Thyroid gland (tissue), 4 donors: Measurements from ENCODE around the gene ISOC2. TPM values are rescaled to one million over a fixed set of nuclear protein-coding genes. Genes with fewer than 3 reads are reported as not detected.

Source experiments
- DNase-seq, 2 donors: peaks; one replicate each; pipeline ENCODE4 v3.0.0-alpha.2; 2019
- H3K27ac ChIP-seq, 3 donors: fragments of 200-600 bp; sonication (generic); 1 replicate in 2 of 3; 2 replicates in 1 of 3; pipeline ENCODE4 v1.5.1; 2016 to 2019; ENCODE audit warnings: mild to moderate bottlenecking in 1 of 3, moderate library complexity in 1 of 3
- H3K27me3 ChIP-seq: fragments of 200-600 bp; sonication (generic); one replicate; pipeline ENCODE4 v1.5.1; 2019
- H3K36me3 ChIP-seq, 2 donors: fragments of 200-600 bp; sonication (generic); one replicate each; pipeline ENCODE4 v1.5.1; 2016 to 2019
- H3K4me1 ChIP-seq, 2 donors: fragments of 200-600 bp; sonication (generic); one replicate each; pipeline ENCODE4 v1.5.1; 2017 to 2019
- H3K4me3 ChIP-seq, 3 donors: fragments of 200-600 bp; sonication (generic); replicated peaks in 1 of 3; 1 replicate in 2 of 3; 2 replicates in 1 of 3; pipeline ENCODE4 v1.5.1; 2016; ENCODE audit warnings: mild to moderate bottlenecking in 1 of 3
- H3K9me3 ChIP-seq: fragments of 200-600 bp; sonication (generic); one replicate; pipeline ENCODE4 v1.5.1; 2017
- CTCF ChIP-seq, 6 experiments: fragments of 200-600 bp in 3 of 6; fragments of 450-650 bp in 3 of 6; sonication (generic) in 3 of 6; IDR thresholded peaks; one replicate each; pipeline ENCODE4 v1.5.1; 2016 to 2019; ENCODE audit warnings: antibody characterized with exemption in 6 of 6, mild to moderate bottlenecking in 2 of 6, inconsistent platforms in 1 of 6, moderate library complexity in 1 of 6
- POLR2A ChIP-seq, 2 donors: fragments of 450-650 bp; IDR thresholded peaks; one replicate each; pipeline ENCODE4 v1.6.1; 2017; ENCODE audit warnings: antibody characterized with exemption in 2 of 2, mild to moderate bottlenecking in 2 of 2, moderate library complexity in 1 of 2
- WGBS, 2 donors: methylation state at CpG; one replicate each; pipeline ENCODE4 v1.1.5; 2017; 5-methylcytosine and 5-hydroxymethylcytosine counted together
- intact Hi-C: fragments of 100-400 bp; cut with DNase I; formaldehyde crosslinking; loops from one replicate; pipeline ENCODE4 v1.15.1; 2023
- total RNA-seq, 4 donors: library from RNA; depleted of rRNA; stranded (reverse); fragments of >200 nt; gene quantifications; one replicate each; pipeline ENCODE4 v1.2.3, GENCODE V29; 2016

Gene ISOC2
- total RNA-seq, 4 donors from 2014 or later, result 52.1 to 178 (median 100) TPM

- H3K36me3 ChIP-seq, result no peaks in the 10 kb centered on the region
- H3K9me3 ChIP-seq, result no peaks in the 10 kb centered on the region
- H3K27ac ChIP-seq, result no peak overlapping the region
- WGBS, 2 donors, result 47 to 61% methylated on average over 12 of the region's 12 CpGs
- DNase-seq, result no peak
- TF ChIP-seq CTCF (IDR thresholded peaks at IDR 0.05), result no peak
- TF ChIP-seq POLR2A (IDR thresholded peaks at IDR 0.05), result no peak
- H3K4me1 ChIP-seq, result peaks cover 6% of the 10 kb centered on the region in 2 donors
- no peaks in the 10 kb centered on the region for H3K27me3 ChIP-seq
- intact Hi-C loops, result no loop called here
- no peak overlapping the region for H3K4me3 ChIP-seq
These were observed 31.0 kb upstream of the ISOC2 start for GRCh38 chr19:55492362-55492944.

- peaks cover 13% of the 10 kb centered on the region in 2 donors for H3K4me1 ChIP-seq
- H3K27ac ChIP-seq, result peak overlapping the region in 1 of 3 donors; percentile 8
- no peak for TF ChIP-seq POLR2A (IDR thresholded peaks at IDR 0.05)
- no peak for TF ChIP-seq CTCF (IDR thresholded peaks at IDR 0.05)
- WGBS, 2 donors, result 67 to 82% methylated on average over 20 to 24 of the region's 24 CpGs
- no peak overlapping the region for H3K4me3 ChIP-seq
- intact Hi-C loops, result no loop called here
- no peaks in the 10 kb centered on the region for H3K9me3 ChIP-seq
- no peaks in the 10 kb centered on the region for H3K27me3 ChIP-seq
- H3K36me3 ChIP-seq, result no peaks in the 10 kb centered on the region
- DNase-seq, result no peak
These were observed 30.3 kb upstream of the ISOC2 start for GRCh38 chr19:55491546-55492360.

- WGBS, 2 donors, result 71 to 72% methylated on average over 31 to 42 of the region's 52 CpGs
- H3K4me1 ChIP-seq, result peaks cover 20 to 23% of the 10 kb centered on the region in 2 donors
- H3K27me3 ChIP-seq, result no peaks in the 10 kb centered on the region
- H3K4me3 ChIP-seq, result no peak overlapping the region
- TF ChIP-seq POLR2A (IDR thresholded peaks at IDR 0.05) (no peak), CTCF (IDR thresholded peaks at IDR 0.05) (no peak)
- H3K9me3 ChIP-seq, result no peaks in the 10 kb centered on the region
- intact Hi-C loops, result no loop called here
- DNase-seq, result no peak
- no peaks in the 10 kb centered on the region for H3K36me3 ChIP-seq
- H3K27ac ChIP-seq, result peak overlapping the region in 2 of 3 donors; percentile 8 to 17
These were observed 29.3 kb upstream of the ISOC2 start for GRCh38 chr19:55490478-55491432.

GRCh38 chr19:55489711-55490477, 28.5 kb upstream of the ISOC2 start:
- DNase-seq, result no peak
- intact Hi-C loops, result no loop called here
- Histone ChIP-seq H3K4me3 (no peak overlapping the region), H3K36me3 (no peaks in the 10 kb centered on the region), H3K27me3 (no peaks in the 10 kb centered on the region), H3K9me3 (no peaks in the 10 kb centered on the region), H3K4me1 (peaks cover 26 to 32% of the 10 kb centered on the region in 2 donors), H3K27ac (no peak overlapping the region)
- TF ChIP-seq CTCF (IDR thresholded peaks at IDR 0.05), result no peak
- no peak for TF ChIP-seq POLR2A (IDR thresholded peaks at IDR 0.05)
- 53 to 67% methylated on average over 6 of the region's 21 CpGs for WGBS, 2 donors
